ENCODE results near the gene NSMCE1. TPM values are rescaled to one million over a fixed set of nuclear protein-coding genes. Genes with fewer than 3 reads are reported as not detected.

Gene NSMCE1
- total RNA-seq, 4 donors from 2014 or later: 22.4 to 92.4 (median 29.5) TPM

DNA sequence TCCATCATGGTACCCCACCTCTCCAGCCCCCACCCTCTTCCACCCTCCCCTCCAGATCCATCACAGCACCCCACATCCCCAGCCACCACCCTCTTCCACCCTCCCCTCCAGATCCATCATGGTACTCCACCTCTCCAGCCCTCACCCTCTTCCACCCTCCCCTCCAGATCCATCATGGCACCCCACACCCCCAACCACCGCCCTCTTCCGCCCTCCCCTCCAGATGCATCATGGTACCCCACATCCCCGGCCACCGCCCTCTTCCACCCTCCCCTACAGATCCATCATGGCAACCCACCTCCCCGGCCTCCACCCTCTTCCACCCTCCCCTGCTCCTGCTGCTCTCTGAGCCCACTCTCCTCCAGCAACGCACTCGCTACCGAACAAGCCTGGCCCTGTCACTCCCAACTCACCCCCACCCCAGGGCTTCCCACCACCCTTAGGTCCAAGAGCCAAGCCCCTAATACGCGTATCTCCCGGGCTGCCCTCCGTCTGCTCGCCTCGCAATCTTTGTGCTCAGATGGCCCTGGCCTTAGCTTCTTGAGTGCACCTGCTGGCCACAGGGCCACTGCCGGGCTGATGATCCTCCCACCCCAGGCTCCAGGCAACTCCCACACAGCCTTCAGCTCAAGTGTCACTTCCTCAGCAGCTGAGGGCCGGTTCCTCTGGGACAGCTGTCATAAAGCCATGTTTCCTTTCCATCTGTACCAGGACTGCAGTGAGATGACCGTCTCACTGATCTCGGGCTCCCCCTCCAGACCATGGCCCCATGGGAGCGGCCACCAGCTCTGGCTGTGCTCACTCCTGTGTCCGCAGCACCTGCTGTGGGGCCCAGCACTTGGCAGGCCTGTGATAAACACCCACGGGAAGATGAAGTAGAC, 39.7 kb downstream of the NSMCE1 start:
- H3K4me1 ChIP-seq: peaks cover 9 to 68% (median 17%) of the 10 kb centered on the region in 3 donors

DNA sequence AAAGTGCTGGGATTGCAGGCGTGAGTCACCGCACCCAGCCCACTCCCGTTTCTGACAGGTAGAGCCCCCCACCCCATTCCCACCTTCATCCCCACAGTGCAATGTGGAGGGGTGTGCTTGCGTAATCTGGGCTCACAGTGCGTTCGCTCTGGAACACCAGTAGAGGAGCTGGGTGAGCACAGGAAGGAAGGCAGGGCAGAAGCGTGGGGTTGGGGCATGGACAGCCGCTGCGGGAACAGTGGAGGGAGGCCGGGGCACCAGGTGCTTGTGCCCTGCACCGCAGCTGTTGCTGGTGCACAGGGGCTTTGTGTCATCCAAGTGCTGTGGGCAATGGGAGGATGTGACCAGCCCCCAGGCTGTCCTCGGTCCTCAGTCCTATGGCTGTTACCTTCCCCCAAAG, 40.5 kb downstream of the NSMCE1 start:
- WGBS, 2 donors: 82 to 88% methylated on average over 5 to 7 of the region's 12 CpGs
- intact Hi-C loops (cut with DNase I): no loop called here
- DNase-seq: no peak
- Histone ChIP-seq H3K9me3 (no peaks in the 10 kb centered on the region), H3K4me1 (peaks cover 12 to 65% (median 17%) of the 10 kb centered on the region in 3 donors), H3K27ac (no peak overlapping the region), H3K36me3 (peaks cover 7 to 78% (median 8%) of the 10 kb centered on the region in 3 donors), H3K4me3 (no peak overlapping the region), H3K27me3 (no peaks in the 10 kb centered on the region)
- TF ChIP-seq, protein P1, sequence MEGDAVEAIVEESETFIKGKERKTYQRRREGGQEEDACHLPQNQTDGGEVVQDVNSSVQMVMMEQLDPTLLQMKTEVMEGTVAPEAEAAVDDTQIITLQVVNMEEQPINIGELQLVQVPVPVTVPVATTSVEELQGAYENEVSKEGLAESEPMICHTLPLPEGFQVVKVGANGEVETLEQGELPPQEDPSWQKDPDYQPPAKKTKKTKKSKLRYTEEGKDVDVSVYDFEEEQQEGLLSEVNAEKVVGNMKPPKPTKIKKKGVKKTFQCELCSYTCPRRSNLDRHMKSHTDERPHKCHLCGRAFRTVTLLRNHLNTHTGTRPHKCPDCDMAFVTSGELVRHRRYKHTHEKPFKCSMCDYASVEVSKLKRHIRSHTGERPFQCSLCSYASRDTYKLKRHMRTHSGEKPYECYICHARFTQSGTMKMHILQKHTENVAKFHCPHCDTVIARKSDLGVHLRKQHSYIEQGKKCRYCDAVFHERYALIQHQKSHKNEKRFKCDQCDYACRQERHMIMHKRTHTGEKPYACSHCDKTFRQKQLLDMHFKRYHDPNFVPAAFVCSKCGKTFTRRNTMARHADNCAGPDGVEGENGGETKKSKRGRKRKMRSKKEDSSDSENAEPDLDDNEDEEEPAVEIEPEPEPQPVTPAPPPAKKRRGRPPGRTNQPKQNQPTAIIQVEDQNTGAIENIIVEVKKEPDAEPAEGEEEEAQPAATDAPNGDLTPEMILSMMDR (IDR thresholded peaks at IDR 0.05): no peak
- TF ChIP-seq POLR2A (IDR thresholded peaks at IDR 0.05): no peak

More for the DNA sequence above, 39.7 kb downstream of the NSMCE1 start:
- H3K4me3 ChIP-seq: no peak overlapping the region
- TF ChIP-seq, protein P1 (IDR thresholded peaks at IDR 0.05): no peak
- TF ChIP-seq POLR2A (IDR thresholded peaks at IDR 0.05): no peak
- H3K9me3 ChIP-seq: no peaks in the 10 kb centered on the region
- 81 to 84% methylated on average over 17 to 21 of the region's 21 CpGs for WGBS, 2 donors
- H3K27me3 ChIP-seq: no peaks in the 10 kb centered on the region
- DNase-seq: no peak
- no peak overlapping the region for H3K27ac ChIP-seq
- intact Hi-C loops (cut with DNase I): no loop called here
- peaks cover 7 to 81% (median 8%) of the 10 kb centered on the region in 3 donors for H3K36me3 ChIP-seq

DNA sequence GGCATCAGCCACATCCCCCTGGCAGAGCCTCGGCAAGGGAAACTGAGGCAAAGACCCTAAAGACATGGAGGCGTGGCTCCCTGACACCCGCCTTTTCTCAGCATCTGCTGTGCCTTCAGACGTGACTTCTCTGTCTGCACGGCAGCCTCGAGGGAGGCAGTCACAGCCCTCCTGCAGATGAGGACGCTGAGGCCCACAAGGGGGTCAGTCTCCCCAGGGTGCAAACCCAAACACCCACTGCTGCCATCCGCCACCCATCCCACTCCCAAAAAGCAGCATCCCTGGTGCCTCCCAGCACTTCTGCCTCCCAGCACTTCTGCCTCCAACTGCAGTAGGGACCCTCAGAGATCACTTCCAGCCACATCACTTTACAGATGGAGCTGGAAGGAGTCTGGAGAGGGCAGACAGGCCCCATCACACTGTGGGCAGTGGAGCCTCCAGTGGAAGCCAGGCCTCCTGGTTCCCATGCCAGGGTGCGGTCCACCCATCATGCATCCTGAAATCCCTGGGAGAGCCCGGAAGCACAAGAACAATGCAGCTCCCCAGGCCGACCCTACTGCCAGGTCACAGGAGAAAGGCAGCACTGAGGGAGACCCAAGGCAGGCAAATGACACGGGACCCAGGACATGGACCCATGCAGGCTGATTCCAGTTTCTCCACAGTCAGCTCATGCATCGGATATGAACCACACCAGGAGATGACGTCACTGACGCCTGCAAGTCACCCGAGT, 41.4 kb downstream of the NSMCE1 start:
- TF ChIP-seq POLR2A (IDR thresholded peaks at IDR 0.05): no peak
- TF ChIP-seq, protein P1 (IDR thresholded peaks at IDR 0.05): no peak
- no peaks in the 10 kb centered on the region for H3K9me3 ChIP-seq
- peaks cover 3 to 69% (median 7%) of the 10 kb centered on the region in 3 donors for H3K36me3 ChIP-seq
- no peak for DNase-seq
- no peaks in the 10 kb centered on the region for H3K27me3 ChIP-seq
- no peak overlapping the region for H3K4me3 ChIP-seq
- intact Hi-C loops (cut with DNase I): no loop called here
- peaks cover 12 to 65% (median 17%) of the 10 kb centered on the region in 3 donors for H3K4me1 ChIP-seq
- 86 to 88% methylated on average over 6 to 9 of the region's 16 CpGs for WGBS, 2 donors
- no peak overlapping the region for H3K27ac ChIP-seq

DNA sequence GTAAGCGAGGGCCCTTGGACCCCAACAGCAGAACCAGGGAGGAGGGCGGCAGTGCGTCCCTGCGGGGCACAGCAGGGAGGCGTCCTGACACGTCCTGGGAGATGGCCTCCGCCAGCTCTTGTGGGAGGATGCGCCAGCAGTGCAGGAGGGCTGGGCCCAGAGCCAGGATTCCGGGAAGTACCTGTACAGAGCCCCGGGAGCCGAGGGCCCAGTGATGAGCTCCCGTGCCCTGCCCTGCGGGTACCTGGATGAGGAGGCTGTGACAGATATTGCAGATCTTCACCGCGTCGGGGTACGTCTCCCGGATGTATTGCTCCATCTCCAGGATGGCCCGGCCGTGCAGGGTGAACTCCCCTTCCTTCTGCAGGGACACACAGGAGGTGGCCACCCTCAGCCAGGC, 42.1 kb downstream of the NSMCE1 start:
- 34 to 43% methylated on average over 9 to 13 of the region's 20 CpGs for WGBS, 2 donors
- H3K4me3 ChIP-seq: no peak overlapping the region
- H3K27ac ChIP-seq: no peak overlapping the region
- TF ChIP-seq, protein P1 (IDR thresholded peaks at IDR 0.05): no peak
- TF ChIP-seq POLR2A (IDR thresholded peaks at IDR 0.05): no peak
- peaks cover 0 to 62% (median 7%) of the 10 kb centered on the region in 3 donors for H3K36me3 ChIP-seq
- no peaks in the 10 kb centered on the region for H3K27me3 ChIP-seq
- H3K4me1 ChIP-seq: peaks cover 12 to 63% (median 17%) of the 10 kb centered on the region in 3 donors
- no peaks in the 10 kb centered on the region for H3K9me3 ChIP-seq
- intact Hi-C loops (cut with DNase I): no loop called here
- no peak for DNase-seq

Measured in esophagus squamous epithelium (tissue), 5 donors.